OCI-LY3 (cell line): ENCODE measurements around the gene P3H2.

Experiments
- EZH2phosphoT487 ChIP-seq: fragments of 200-600 bp; shearing (Covaris generic); IDR thresholded peaks from 2 replicates; pipeline ENCODE4 v1.6.1; 2018; ENCODE audit warnings: antibody characterized with exemption, mixed run types, low read depth
- TF ChIP-seq, protein P1 (sequence below): fragments of 200-600, 300-600 bp; sonication (generic); IDR thresholded peaks from 2 replicates; pipeline ENCODE4 v1.5.1; 2014; ENCODE audit warnings: antibody characterized with exemption, low read length, low read depth

DNA sequence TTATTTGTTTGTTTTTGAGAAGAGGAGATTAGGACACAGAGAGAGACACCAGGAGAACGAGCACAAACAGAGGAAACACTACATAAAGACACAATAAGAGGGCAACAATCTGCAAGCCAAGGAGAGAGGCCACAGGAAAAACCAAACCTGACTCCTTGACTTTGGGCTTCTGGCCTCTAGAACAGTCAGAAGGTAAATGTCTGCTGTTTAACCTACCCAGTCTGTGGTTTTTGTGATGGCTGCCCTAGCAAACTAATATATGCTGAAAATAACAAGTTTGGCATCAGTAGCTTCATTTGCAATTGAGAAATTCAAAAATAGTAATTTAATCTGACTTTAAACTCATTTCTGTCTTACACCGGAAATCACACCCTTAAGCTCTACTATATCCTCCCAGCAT lies 110.2 kb downstream of the P3H2 start:
- TF ChIP-seq, protein P1, sequence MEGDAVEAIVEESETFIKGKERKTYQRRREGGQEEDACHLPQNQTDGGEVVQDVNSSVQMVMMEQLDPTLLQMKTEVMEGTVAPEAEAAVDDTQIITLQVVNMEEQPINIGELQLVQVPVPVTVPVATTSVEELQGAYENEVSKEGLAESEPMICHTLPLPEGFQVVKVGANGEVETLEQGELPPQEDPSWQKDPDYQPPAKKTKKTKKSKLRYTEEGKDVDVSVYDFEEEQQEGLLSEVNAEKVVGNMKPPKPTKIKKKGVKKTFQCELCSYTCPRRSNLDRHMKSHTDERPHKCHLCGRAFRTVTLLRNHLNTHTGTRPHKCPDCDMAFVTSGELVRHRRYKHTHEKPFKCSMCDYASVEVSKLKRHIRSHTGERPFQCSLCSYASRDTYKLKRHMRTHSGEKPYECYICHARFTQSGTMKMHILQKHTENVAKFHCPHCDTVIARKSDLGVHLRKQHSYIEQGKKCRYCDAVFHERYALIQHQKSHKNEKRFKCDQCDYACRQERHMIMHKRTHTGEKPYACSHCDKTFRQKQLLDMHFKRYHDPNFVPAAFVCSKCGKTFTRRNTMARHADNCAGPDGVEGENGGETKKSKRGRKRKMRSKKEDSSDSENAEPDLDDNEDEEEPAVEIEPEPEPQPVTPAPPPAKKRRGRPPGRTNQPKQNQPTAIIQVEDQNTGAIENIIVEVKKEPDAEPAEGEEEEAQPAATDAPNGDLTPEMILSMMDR = no peak
- TF ChIP-seq EZH2phosphoT487 = no peak
